Stimulated activated CD8-positive, alpha-beta memory T cell treated with anti-CD3 and anti-CD28 coated beads, Interleukin-7, amount 100 ng/mL, for 48 hours (primary cell): ENCODE measurements around the gene HSPB1.
"Not testable (repeated sequence)": the region's sequence is repeated elsewhere in the genome, so short reads cannot be mapped to it uniquely, and the experiment has no call there.

Experiments
- DNase-seq, 2 donors: peaks; one replicate each; pipeline ENCODE4 v3.0.0-alpha.2; 2020; ENCODE audit warnings: low read depth in 1 of 2; ENCODE audit errors: extremely low read depth in 1 of 2

The HSPB1 gene

GRCh38 chr7:76330261-76330660 lies 27.8 kb downstream of the HSPB1 start:
- no peak for DNase-seq

- DNase-seq, result no peak
Observed at GRCh38 chr7:76330673-76331072, 28.2 kb downstream of the HSPB1 start.

GRCh38 chr7:76332078-76332477 lies 29.6 kb downstream of the HSPB1 start:
- no peak for DNase-seq

GRCh38 chr7:76333511-76334101 lies 31.1 kb downstream of the HSPB1 start:
- DNase-seq, result no peak

GRCh38 chr7:76334320-76334967 lies 32.0 kb downstream of the HSPB1 start:
- no peak for DNase-seq

- DNase-seq, result not testable (repeated sequence)
Observed at GRCh38 chr7:76335417-76335816, 32.9 kb downstream of the HSPB1 start.

- DNase-seq, result no peak
Observed at GRCh38 chr7:76336094-76336493, 33.6 kb downstream of the HSPB1 start.

- DNase-seq, result no peak
Observed at GRCh38 chr7:76337147-76337546, 34.7 kb downstream of the HSPB1 start.

- DNase-seq, result no peak
Observed at GRCh38 chr7:76338298-76339084, 36.0 kb downstream of the HSPB1 start.

- DNase-seq, result no peak
Observed at GRCh38 chr7:76340617-76341131, 38.2 kb downstream of the HSPB1 start.

- no peak for DNase-seq
Observed at GRCh38 chr7:76342222-76342621, 39.7 kb downstream of the HSPB1 start.

- DNase-seq, result no peak
Observed at GRCh38 chr7:76343294-76343930, 40.9 kb downstream of the HSPB1 start.

GRCh38 chr7:76343931-76344321 lies 41.5 kb downstream of the HSPB1 start:
- DNase-seq, result no peak

GRCh38 chr7:76346097-76346496 lies 43.6 kb downstream of the HSPB1 start:
- no peak for DNase-seq

GRCh38 chr7:76346778-76347177 lies 44.3 kb downstream of the HSPB1 start:
- DNase-seq, result no peak

- DNase-seq, result no peak
Observed at GRCh38 chr7:76347710-76348109, 45.2 kb downstream of the HSPB1 start.

GRCh38 chr7:76349313-76349885 lies 46.9 kb downstream of the HSPB1 start:
- DNase-seq, result no peak

- DNase-seq, result no peak
Observed at GRCh38 chr7:76351372-76351771, 48.9 kb downstream of the HSPB1 start.

GRCh38 chr7:76352193-76352592 lies 49.7 kb downstream of the HSPB1 start:
- no peak for DNase-seq

GRCh38 chr7:76353744-76354143 lies 51.3 kb downstream of the HSPB1 start:
- no peak for DNase-seq
